HepG2 (cell line): ENCODE data around the gene TTLL12. TPM values are rescaled to one million over a fixed set of nuclear protein-coding genes. Genes with fewer than 3 reads are reported as not detected.
A peak's percentile ranks its signal among the peaks of the same experiment; 100 is the strongest.

ENCODE experiments used
- ATAC-seq: fragments of 200-7000 bp; cut with Tn5 transposase; 3 replicates; pipeline ENCODE4 v1.9.1; 2020; ENCODE audit warnings: mild to moderate bottlenecking, moderate library complexity
- BruUV-seq: library from RNA; stranded (reverse); fragments of 400-500 nt; replicated peaks from 2 replicates; lab custom pipeline; 2021; lab: Mats Ljungman, UMichigan
- CTCF ChIA-PET: fragments of 300-600 bp; formaldehyde crosslinking; extraction: SDS; loops from one replicate; lab custom pipeline; 2021; ENCODE audit warnings: low total read pairs, inconsistent platforms, low intra/inter-chr PET ratio; lab: Yijun Ruan, JAX
- POLR2A ChIA-PET: fragments of 350-600 bp; sonication (Branson Sonifier 250); formaldehyde crosslinking; loops from one replicate; lab custom pipeline; 2020; ENCODE audit warnings: antibody characterized with exemption, inconsistent platforms; lab: Yijun Ruan, JAX
- DNase-seq: peaks from one replicate; pipeline ENCODE4 v3.0.0-alpha.2; 2015; ENCODE audit warnings: low spot score
- FAIRE-seq: peaks from 3 replicates; lab custom pipeline; 2011; peaks lifted over from hg19 to GRCh38; lab: Jason Lieb, UNC
- H2AFZ ChIP-seq: one replicate; pipeline ENCODE4 v1.6.1; 2011; ENCODE audit warnings: low read length, inconsistent platforms
- H3K27ac ChIP-seq: fragments of 300-600 bp; 3 replicates; pipeline ENCODE4 v1.8.0; 2011; ENCODE audit warnings: mixed run types, mild to moderate bottlenecking, mixed read lengths, low read length, inconsistent platforms; ENCODE audit not compliant: insufficient read depth; ENCODE audit errors: extremely low read length
- H3K27me3 ChIP-seq, 2 experiments: fragments of 200-600 bp in 1 of 2; 2 replicates in 1 of 2; 3 replicates in 1 of 2; pipeline versions ENCODE4 v1.6.0 to v1.8.0; 2011; ENCODE audit warnings: low read length in 2 of 2, mild to moderate bottlenecking in 2 of 2, moderate library complexity in 2 of 2, inconsistent platforms in 1 of 2; ENCODE audit not compliant: insufficient read depth in 2 of 2, control insufficient read depth in 1 of 2
- H3K36me3 ChIP-seq, 2 experiments: fragments of 200-600 bp in 1 of 2; replicated peaks in 1 of 2; 2 replicates in 1 of 2; 3 replicates in 1 of 2; pipeline versions ENCODE4 v1.5.1 to v1.8.0; 2011; ENCODE audit warnings: low read length in 2 of 2, inconsistent platforms in 1 of 2; ENCODE audit not compliant: insufficient read depth in 2 of 2, control insufficient read depth in 1 of 2
- H3K4me1 ChIP-seq: 2 replicates; pipeline ENCODE4 v1.5.1; 2012; ENCODE audit warnings: low read length, inconsistent platforms; ENCODE audit not compliant: insufficient read depth
- H3K4me2 ChIP-seq: 2 replicates; pipeline ENCODE4 v1.6.0; 2011; ENCODE audit warnings: low read depth, low read length, inconsistent platforms
- H3K4me3 ChIP-seq, 3 experiments: fragments of 200-600 bp in 1 of 3; sonication (generic), shearing (Covaris generic) in 1 of 3; replicated peaks in 1 of 3; 2 replicates each; pipeline ENCODE4 v1.5.1; 2011 to 2016; ENCODE audit warnings: low read length in 3 of 3, inconsistent platforms in 2 of 3, low read depth in 2 of 3, mild to moderate bottlenecking in 2 of 3, control low read depth in 1 of 3, mixed read lengths in 1 of 3; ENCODE audit not compliant: insufficient read depth in 1 of 3
- H3K79me2 ChIP-seq: one replicate; pipeline ENCODE4 v1.6.1; 2011; ENCODE audit warnings: low read length, inconsistent platforms; ENCODE audit not compliant: insufficient read depth
- H3K9ac ChIP-seq: 2 replicates; pipeline ENCODE4 v1.6.0; 2011; ENCODE audit warnings: mild to moderate bottlenecking, low read depth, low read length, inconsistent platforms; ENCODE audit not compliant: insufficient read depth
- H3K9me3 ChIP-seq: 2 replicates; pipeline ENCODE4 v1.5.1; 2012; ENCODE audit warnings: mild to moderate bottlenecking, low read length
- H4K20me1 ChIP-seq: 2 replicates; pipeline ENCODE4 v1.6.0; 2011; ENCODE audit warnings: inconsistent platforms, mild to moderate bottlenecking, low read length, moderate library complexity; ENCODE audit not compliant: insufficient read depth
- ARNT ChIP-seq: fragments of 450-650 bp; IDR thresholded peaks from 2 replicates; pipeline ENCODE4 v1.6.1; 2017
- ARNT2 ChIP-seq: sonication (generic); formaldehyde crosslinking; IDR thresholded peaks from 2 replicates; pipeline ENCODE4 v1.8.0; 2022; ENCODE audit warnings: mild to moderate bottlenecking, low read depth, missing genetic modification reagents, moderate library complexity
- DMAP1 ChIP-seq: IDR thresholded peaks from 2 replicates; pipeline ENCODE4 v1.6.1; 2016
- E2F2 ChIP-seq: sonication (generic); formaldehyde crosslinking; IDR thresholded peaks from 2 replicates; pipeline ENCODE4 v1.4.0; 2020; ENCODE audit warnings: missing genetic modification reagents, borderline replicate concordance
- GABPB1 ChIP-seq: IDR thresholded peaks from 2 replicates; pipeline ENCODE4 v1.6.1; 2016; ENCODE audit warnings: mild to moderate bottlenecking, missing genetic modification reagents, moderate library complexity, missing compliant biosample characterization
- ISL2 ChIP-seq: sonication (generic); formaldehyde crosslinking; IDR thresholded peaks from 2 replicates; pipeline ENCODE4 v1.5.0; 2020; ENCODE audit warnings: missing genetic modification reagents
- KDM1A ChIP-seq: IDR thresholded peaks from 2 replicates; pipeline ENCODE4 v1.6.1; 2016; ENCODE audit warnings: missing compliant biosample characterization
- LCORL ChIP-seq, 2 experiments: fragments of 450-650 bp in 1 of 2; sonication (generic) in 1 of 2; formaldehyde crosslinking in 1 of 2; IDR thresholded peaks; 2 replicates each; pipeline versions ENCODE4 v1.5.0 to v1.6.1; 2017 to 2020; ENCODE audit warnings: antibody characterized with exemption in 1 of 2, missing genetic modification reagents in 1 of 2
- MTA1 ChIP-seq: sonication (generic); formaldehyde crosslinking; IDR thresholded peaks from 2 replicates; pipeline ENCODE4 v1.4.0; 2020; ENCODE audit warnings: missing genetic modification reagents, mild to moderate bottlenecking, borderline replicate concordance
- MXD4 ChIP-seq: IDR thresholded peaks from 2 replicates; pipeline ENCODE4 v1.6.1; 2016; ENCODE audit warnings: mild to moderate bottlenecking, missing biosample characterization, missing genetic modification reagents
- ZFX ChIP-seq: sonication (generic); formaldehyde crosslinking; IDR thresholded peaks from 2 replicates; pipeline ENCODE4 v1.4.0; 2020; ENCODE audit warnings: mild to moderate bottlenecking, low read depth, missing genetic modification reagents, moderate library complexity
- ZNF501 ChIP-seq: sonication (generic); formaldehyde crosslinking; IDR thresholded peaks from 2 replicates; pipeline ENCODE4 v1.5.1; 2020; ENCODE audit warnings: mild to moderate bottlenecking, moderate library complexity, missing genetic modification reagents
- ZNF549 ChIP-seq: sonication (generic); formaldehyde crosslinking; IDR thresholded peaks from 2 replicates; pipeline ENCODE4 v1.5.0; 2020; ENCODE audit warnings: missing genetic modification reagents
- ZNF558 ChIP-seq: sonication (generic); formaldehyde crosslinking; IDR thresholded peaks from 2 replicates; pipeline ENCODE4 v1.9.0; 2022; ENCODE audit warnings: mild to moderate bottlenecking, missing genetic modification reagents, borderline replicate concordance
- ZNF687 ChIP-seq: sonication (generic); formaldehyde crosslinking; IDR thresholded peaks from 2 replicates; pipeline ENCODE4 v1.5.1; 2020; ENCODE audit warnings: mild to moderate bottlenecking, missing genetic modification reagents, moderate library complexity
- ZNF709 ChIP-seq: sonication (generic); formaldehyde crosslinking; IDR thresholded peaks from 2 replicates; pipeline ENCODE4 v1.5.0; 2020; ENCODE audit warnings: mild to moderate bottlenecking, missing genetic modification reagents
- ZNF768 ChIP-seq: sonication (generic); formaldehyde crosslinking; IDR thresholded peaks from 2 replicates; pipeline ENCODE4 v1.4.0; 2020; ENCODE audit warnings: missing genetic modification reagents
- ZSCAN25 ChIP-seq: sonication (generic); formaldehyde crosslinking; IDR thresholded peaks from 2 replicates; pipeline ENCODE4 v1.8.0; 2022; ENCODE audit warnings: mild to moderate bottlenecking, missing genetic modification reagents
- WGBS: methylation state at CpG from one replicate; pipeline ENCODE4 v1.1.6; 2017; ENCODE audit warnings: low lambda C conversion rate; 5-methylcytosine and 5-hydroxymethylcytosine counted together
- in situ Hi-C: cut with HindIII; loops from 2 replicates; pipeline ENCODE4 v1.10.0; 2017; ENCODE audit warnings: low pct_unique_long_range_greater_than_20kb; ENCODE audit not compliant: extremely low pct_ligation_motif_present
- intact Hi-C: fragments of 100-400 bp; cut with micrococcal nuclease; formaldehyde crosslinking; loops from one replicate; pipeline ENCODE4 v1.10.0; 2022; ENCODE audit not compliant: unreplicated experiment
- polyA plus RNA-seq, 8 experiments: library from polyadenylated mRNA; depleted of rRNA in 3 of 8; stranded (reverse) in 7 of 8; unstranded in 1 of 8; fragments of >200 nt; fragmentation: Illumina TruSeq in 4 of 8; extraction: Trizol in 4 of 8; gene quantifications; 2 replicates each; pipeline versions ENCODE4 v1.2.1 to v1.2.3, GENCODE V29; 2011 to 2016; ENCODE audit warnings: low read depth in 4 of 8, missing spikeins in 1 of 8, mixed read lengths in 1 of 8; ENCODE audit not compliant: insufficient read depth in 1 of 8
- total RNA-seq, 5 experiments: library from RNA; depleted of rRNA; stranded (reverse); fragments of >200 nt; fragmentation: Illumina TruSeq; extraction: Trizol; gene quantifications; 2 replicates each; pipeline ENCODE4 v1.2.3, GENCODE V29; 2016; ENCODE audit warnings: low read depth in 1 of 5

TTLL12 gene
- total and polyA plus RNA-seq, 2 of the 13 experiments (the other 11 are each of a cell fraction or from before 2014, with no cell fraction given), result 11.9 to 38.1 TPM

- ATAC-seq, result no peak
- CTCF ChIA-PET, result no interaction called here
These were observed 36.1 kb upstream of the TTLL12 start for GRCh38 chr22:43222987-43223386.

GRCh38 chr22:43222262-43222661, 35.3 kb upstream of the TTLL12 start:
- Histone ChIP-seq H4K20me1 (no peaks in the 10 kb centered on the region), H3K27me3 (peaks cover 12 to 50% of the 10 kb centered on the region in 2 experiments; a peak in 4 of 5 replicates), H3K36me3 (no peaks in the 10 kb centered on the region), H3K9me3 (no peaks in the 10 kb centered on the region), H3K9ac (no peak overlapping the region), H3K4me1 (peaks cover 12% of the 10 kb centered on the region; the same call in 1 of the 2 replicates), H3K79me2 (no peaks in the 10 kb centered on the region), H3K4me2 (no peak overlapping the region), H3K4me3 (no peak overlapping the region), H2AFZ (no peak overlapping the region), H3K27ac (no peak overlapping the region)
- BruUV-seq, result no TSS peak
- ATAC-seq (peak; percentile 25), FAIRE-seq (no peak), DNase-seq (no peak)
- in situ Hi-C loops, result no loop called here
- CTCF ChIA-PET, result no interaction called here
- intact Hi-C loops, result no loop called here
- TF ChIP-seq GABPB1 (peak; percentile 31; the same call in 1 of the 2 replicates), ZSCAN25 (CRISPR knock-in tag) (no peak), ZNF687 (CRISPR knock-in tag) (peak; percentile 27), ZNF768 (CRISPR knock-in tag) (0 out of 2 replicates have a peak, but pooled peaks have one; percentile 11), E2F2 (CRISPR knock-in tag) (no peak), ZFX (CRISPR knock-in tag) (peak; percentile 27; the same call in 1 of the 2 replicates)
- POLR2A ChIA-PET, result no interaction called here
- 13% methylated on average over 5 of the region's 13 CpGs for WGBS

More at GRCh38 chr22:43222987-43223386, 36.1 kb upstream of the TTLL12 start:
- Histone ChIP-seq H3K79me2 (no peaks in the 10 kb centered on the region), H3K36me3 (no peaks in the 10 kb centered on the region), H3K9me3 (no peaks in the 10 kb centered on the region), H3K4me1 (peaks cover 12% of the 10 kb centered on the region; the same call in 1 of the 2 replicates), H3K9ac (no peak overlapping the region), H3K27ac (no peak overlapping the region), H3K4me2 (no peak overlapping the region), H3K27me3 (peaks cover 14 to 54% of the 10 kb centered on the region in 2 experiments), H3K4me3 (no peak overlapping the region), H2AFZ (no peak overlapping the region), H4K20me1 (no peaks in the 10 kb centered on the region)
- no peak for TF ChIP-seq ZNF558
- no peak for TF ChIP-seq MTA1
- TF ChIP-seq KDM1A (CRISPR knock-in tag), result no peak
- no peak for TF ChIP-seq ZNF501 (CRISPR knock-in tag)
- TF ChIP-seq MXD4 (CRISPR knock-in tag), result no peak
- no peak for TF ChIP-seq ISL2 (CRISPR knock-in tag)
- TF ChIP-seq ZNF709 (CRISPR knock-in tag), result no peak
- no peak for TF ChIP-seq DMAP1 (CRISPR knock-in tag)
- TF ChIP-seq ZNF549 (CRISPR knock-in tag), result no peak
- no peak for TF ChIP-seq ARNT
- TF ChIP-seq LCORL (IDR thresholded peaks at IDR 0.05), result no peak
- no peak for TF ChIP-seq LCORL (CRISPR knock-in tag; IDR thresholded peaks at IDR 0.05)
- TF ChIP-seq ARNT2 (CRISPR knock-in tag), result no peak
- WGBS, result 73% methylated on average over 9 of the region's 13 CpGs
- in situ Hi-C loops, result no loop called here
- no TSS peak for BruUV-seq
- DNase-seq, result no peak
- intact Hi-C loops, result no loop called here
- FAIRE-seq, result no peak
- POLR2A ChIA-PET, result no interaction called here
